H7 (cell line): ENCODE data around the gene RUNX2. TPM values are rescaled to one million over a fixed set of nuclear protein-coding genes. Genes with fewer than 3 reads are reported as not detected.

Experiments used
- DNase-seq: peaks from one replicate; pipeline ENCODE4 v3.0.0; 2012
- H3K27me3 ChIP-seq: 2 replicates; pipeline ENCODE4 v1.6.0; 2011; ENCODE audit warnings: mild to moderate bottlenecking, low read length; ENCODE audit not compliant: control insufficient read depth, insufficient read depth
- H3K36me3 ChIP-seq: replicated peaks from 2 replicates; pipeline ENCODE4 v1.5.1; 2011; ENCODE audit warnings: low read length; ENCODE audit not compliant: control insufficient read depth, insufficient read depth
- H3K4me3 ChIP-seq: 2 replicates; pipeline ENCODE4 v1.5.1; 2011; ENCODE audit warnings: low read depth, mild to moderate bottlenecking, control low read depth, low read length, moderate library complexity; ENCODE audit not compliant: insufficient read depth
- total RNA-seq: library from RNA; depleted of rRNA; stranded (reverse); fragments of >200 nt; shearing (Covaris generic); gene quantifications from 2 replicates; pipeline ENCODE4 v1.2.3, GENCODE V29; 2014

The RUNX2 gene
- total RNA-seq, 1 experiment from 2014 or later = 0.14 TPM

GRCh38 chr6:45689926-45690615 is 361.9 kb downstream of the RUNX2 start:
- DNase-seq = no peak
- H3K27me3 ChIP-seq = no peaks in the 10 kb centered on the region
- no peak overlapping the region for H3K4me3 ChIP-seq
- H3K36me3 ChIP-seq = no peaks in the 10 kb centered on the region

GRCh38 chr6:45690846-45691245 is 362.7 kb downstream of the RUNX2 start:
- no peak overlapping the region for H3K4me3 ChIP-seq
- no peaks in the 10 kb centered on the region for H3K36me3 ChIP-seq
- DNase-seq = no peak
- no peaks in the 10 kb centered on the region for H3K27me3 ChIP-seq

GRCh38 chr6:45691426-45691825 is 363.3 kb downstream of the RUNX2 start:
- no peaks in the 10 kb centered on the region for H3K27me3 ChIP-seq
- DNase-seq = no peak
- H3K36me3 ChIP-seq = no peaks in the 10 kb centered on the region

GRCh38 chr6:45692021-45692420 is 363.9 kb downstream of the RUNX2 start:
- DNase-seq = no peak
- H3K36me3 ChIP-seq = no peaks in the 10 kb centered on the region
- H3K27me3 ChIP-seq = no peaks in the 10 kb centered on the region
- no peak overlapping the region for H3K4me3 ChIP-seq

More at GRCh38 chr6:45691426-45691825, 363.3 kb downstream of the RUNX2 start:
- no peak overlapping the region for H3K4me3 ChIP-seq

GRCh38 chr6:45696738-45697137 is 368.6 kb downstream of the RUNX2 start:
- DNase-seq = no peak
- H3K36me3 ChIP-seq = no peaks in the 10 kb centered on the region
- no peaks in the 10 kb centered on the region for H3K27me3 ChIP-seq
- no peak overlapping the region for H3K4me3 ChIP-seq

GRCh38 chr6:45697605-45698004 is 369.5 kb downstream of the RUNX2 start:
- no peaks in the 10 kb centered on the region for H3K27me3 ChIP-seq
- no peak overlapping the region for H3K4me3 ChIP-seq
- H3K36me3 ChIP-seq = no peaks in the 10 kb centered on the region
- no peak for DNase-seq

GRCh38 chr6:45698046-45698445 is 369.9 kb downstream of the RUNX2 start:
- DNase-seq = no peak
- no peaks in the 10 kb centered on the region for H3K27me3 ChIP-seq
- H3K36me3 ChIP-seq = no peaks in the 10 kb centered on the region
- H3K4me3 ChIP-seq = no peak overlapping the region

- H3K36me3 ChIP-seq = no peaks in the 10 kb centered on the region
- no peak overlapping the region for H3K4me3 ChIP-seq
- DNase-seq = no peak
- no peaks in the 10 kb centered on the region for H3K27me3 ChIP-seq
Measured at GRCh38 chr6:45699663-45700062, 371.5 kb downstream of the RUNX2 start.

GRCh38 chr6:45702849-45703739 is 375.0 kb downstream of the RUNX2 start:
- no peak for DNase-seq
- no peaks in the 10 kb centered on the region for H3K27me3 ChIP-seq
- no peaks in the 10 kb centered on the region for H3K36me3 ChIP-seq
- H3K4me3 ChIP-seq = no peak overlapping the region

GRCh38 chr6:45704056-45704800 is 376.1 kb downstream of the RUNX2 start:
- H3K27me3 ChIP-seq = no peaks in the 10 kb centered on the region

GRCh38 chr6:45705137-45705855 is 377.2 kb downstream of the RUNX2 start:
- no peak overlapping the region for H3K4me3 ChIP-seq
- no peaks in the 10 kb centered on the region for H3K36me3 ChIP-seq
- H3K27me3 ChIP-seq = no peaks in the 10 kb centered on the region
- DNase-seq = no peak

More at GRCh38 chr6:45704056-45704800, 376.1 kb downstream of the RUNX2 start:
- no peak for DNase-seq
- Histone ChIP-seq H3K36me3 (no peaks in the 10 kb centered on the region), H3K4me3 (no peak overlapping the region)

- H3K36me3 ChIP-seq = no peaks in the 10 kb centered on the region
- no peaks in the 10 kb centered on the region for H3K27me3 ChIP-seq
- H3K4me3 ChIP-seq = no peak overlapping the region
- DNase-seq = no peak
Measured at GRCh38 chr6:45706319-45706718, 378.2 kb downstream of the RUNX2 start.

GRCh38 chr6:45707176-45707575 is 379.0 kb downstream of the RUNX2 start:
- no peaks in the 10 kb centered on the region for H3K27me3 ChIP-seq
- H3K4me3 ChIP-seq = no peak overlapping the region
- no peak for DNase-seq
- H3K36me3 ChIP-seq = no peaks in the 10 kb centered on the region

- no peaks in the 10 kb centered on the region for H3K27me3 ChIP-seq
- H3K36me3 ChIP-seq = no peaks in the 10 kb centered on the region
- H3K4me3 ChIP-seq = no peak overlapping the region
- no peak for DNase-seq
Measured at GRCh38 chr6:45709781-45710220, 381.7 kb downstream of the RUNX2 start.
